ENCODE results near the gene BRIP1. TPM values are rescaled to one million over a fixed set of nuclear protein-coding genes. Genes with fewer than 3 reads are reported as not detected.
"Not testable (repeated sequence)": the region's sequence is repeated elsewhere in the genome, so short reads cannot be mapped to it uniquely, and the experiment has no call there.

The BRIP1 gene
- total and polyA plus RNA-seq, 3 donors from 2014 or later = 7.5 to 10.6 (median 10.5) TPM

DNA sequence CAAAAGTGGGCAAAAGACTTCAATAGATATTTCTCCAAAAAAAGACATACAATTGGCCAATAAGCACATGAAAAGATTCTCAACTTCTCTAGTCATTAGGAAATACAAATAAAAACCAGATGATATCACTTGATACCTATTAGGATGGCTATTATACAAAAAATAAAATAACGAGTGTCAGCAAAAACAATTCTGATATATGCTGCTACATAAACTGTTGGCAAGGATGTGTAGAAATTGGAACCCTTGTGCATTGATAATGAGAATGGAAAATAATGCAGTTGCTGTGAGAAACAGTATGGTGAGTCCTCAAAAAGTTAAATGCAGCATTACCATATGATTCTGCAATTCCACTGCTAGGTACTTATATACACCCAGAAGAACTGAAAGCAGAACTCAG lies 80.6 kb downstream of the BRIP1 start:
- no peak for DNase-seq
- TF ChIP-seq POLR2A (IDR thresholded peaks at IDR 0.05) = no peak
- no peak for TF ChIP-seq CTCF (IDR thresholded peaks at IDR 0.05)
- H3K4me1 ChIP-seq = no peaks in the 10 kb centered on the region
- no peak overlapping the region for H3K27ac ChIP-seq
- no peaks in the 10 kb centered on the region for H3K27me3 ChIP-seq
- intact Hi-C loops (cut with DNase I; ENCODE audit: low total_unique reads) = no loop called here
- 72 to 76% methylated on average over 1 of the region's 1 CpG for WGBS, 2 donors
- no peaks in the 10 kb centered on the region for H3K36me3 ChIP-seq (ENCODE audit: low read depth, missing control alignments)
- H3K9me3 ChIP-seq = no peaks in the 10 kb centered on the region
- H3K4me3 ChIP-seq = no peak overlapping the region

- intact Hi-C loops (cut with DNase I; ENCODE audit: low total_unique reads) = no loop called here
- Histone ChIP-seq H3K4me3 (no peak overlapping the region), H3K36me3 (ENCODE audit: low read depth, missing control alignments) (no peaks in the 10 kb centered on the region), H3K27me3 (no peaks in the 10 kb centered on the region), H3K4me1 (no peaks in the 10 kb centered on the region), H3K27ac (no peak overlapping the region), H3K9me3 (no peaks in the 10 kb centered on the region)
- TF ChIP-seq CTCF (IDR thresholded peaks at IDR 0.05) (no peak), POLR2A (IDR thresholded peaks at IDR 0.05) (no peak)
- no peak for DNase-seq
- WGBS, 2 donors = 90 to 92% methylated on average over 2 of the region's 2 CpGs
Measured at GRCh38 chr17:61775364-61775763, 88.0 kb downstream of the BRIP1 start.

- WGBS, 2 donors = 90 to 95% methylated on average over 2 of the region's 2 CpGs
- intact Hi-C loops (cut with DNase I; ENCODE audit: low total_unique reads) = no loop called here
- H3K27ac ChIP-seq = no peak overlapping the region
- no peaks in the 10 kb centered on the region for H3K4me1 ChIP-seq
- no peak for DNase-seq
- no peaks in the 10 kb centered on the region for H3K27me3 ChIP-seq
- no peak overlapping the region for H3K4me3 ChIP-seq
- no peaks in the 10 kb centered on the region for H3K9me3 ChIP-seq
- TF ChIP-seq POLR2A (IDR thresholded peaks at IDR 0.05) = no peak
- no peak for TF ChIP-seq CTCF (IDR thresholded peaks at IDR 0.05)
- H3K36me3 ChIP-seq (ENCODE audit: low read depth, missing control alignments) = no peaks in the 10 kb centered on the region
Measured at GRCh38 chr17:61774724-61775123, 88.6 kb downstream of the BRIP1 start.

DNA sequence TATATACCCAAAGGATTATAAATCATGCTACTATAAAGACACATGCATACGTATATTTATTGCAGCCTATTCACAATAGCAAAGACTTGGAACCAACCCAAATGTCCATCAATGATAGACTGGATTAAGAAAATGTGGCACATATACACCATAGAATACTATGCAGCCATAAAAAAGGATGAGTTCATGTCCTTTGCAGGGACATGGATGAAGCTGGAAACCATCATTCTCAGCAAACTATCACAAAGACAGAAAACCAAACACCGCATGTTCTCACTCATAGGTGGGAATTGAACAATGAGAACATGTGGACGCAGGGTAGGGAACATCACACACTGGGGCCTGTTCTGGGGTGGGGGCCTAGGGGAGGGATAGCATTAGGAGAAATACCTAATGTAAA lies 89.2 kb downstream of the BRIP1 start:
- H3K9me3 ChIP-seq; H3K27ac ChIP-seq; H3K4me3 ChIP-seq; H3K36me3 ChIP-seq (ENCODE audit: low read depth, missing control alignments); intact Hi-C loops (cut with DNase I; ENCODE audit: low total_unique reads); H3K27me3 ChIP-seq; DNase-seq; H3K4me1 ChIP-seq: not testable (repeated sequence)
- WGBS, 2 donors = 92 to 98% methylated on average over 3 of the region's 3 CpGs

- Histone ChIP-seq H3K9me3 (no peaks in the 10 kb centered on the region), H3K4me3 (no peak overlapping the region), H3K27me3 (no peaks in the 10 kb centered on the region), H3K27ac (no peak overlapping the region), H3K4me1 (no peaks in the 10 kb centered on the region), H3K36me3 (ENCODE audit: low read depth, missing control alignments) (no peaks in the 10 kb centered on the region)
- intact Hi-C loops (cut with DNase I; ENCODE audit: low total_unique reads) = no loop called here
- no peak for DNase-seq
- 96% methylated on average over 2 of the region's 2 CpGs for WGBS, 2 donors
- TF ChIP-seq POLR2A (IDR thresholded peaks at IDR 0.05) (no peak), CTCF (IDR thresholded peaks at IDR 0.05) (no peak)
Measured at GRCh38 chr17:61770752-61771533, 92.4 kb downstream of the BRIP1 start.

Measured in testis (tissue), 3 donors.